A673 (cell line): ENCODE results near the gene GRIN3B. TPM values are rescaled to one million over a fixed set of nuclear protein-coding genes. Genes with fewer than 3 reads are reported as not detected.

Experiments
- BruUV-seq: library from RNA; stranded (reverse); fragments of 400-500 nt; replicated peaks from 2 replicates; lab custom pipeline; 2021; lab: Mats Ljungman, UMichigan
- CTCF ChIA-PET: fragments of 300-600 bp; sonication (Branson Sonifier 250); formaldehyde crosslinking; loops from one replicate; lab custom pipeline; 2022; ENCODE audit warnings: antibody characterized with exemption; lab: Charles Lee
- POLR2A ChIA-PET: fragments of 300-600 bp; sonication (Branson Sonifier 250); formaldehyde crosslinking; loops from one replicate; lab custom pipeline; 2022; ENCODE audit warnings: antibody characterized with exemption; ENCODE audit not compliant: low non-redundant PET; lab: Charles Lee
- DNase-seq: peaks from one replicate; pipeline ENCODE4 v3.0.0-alpha.2; 2015; ENCODE audit warnings: low spot score
- H3K27ac ChIP-seq: fragments of 200-600 bp; sonication (generic); 2 replicates; pipeline ENCODE4 v1.5.1; 2016; ENCODE audit warnings: mixed run types, low read depth, mild to moderate bottlenecking, mixed read lengths, antibody characterized with exemption, low read length; ENCODE audit not compliant: poor library complexity, severe bottlenecking
- H3K27me3 ChIP-seq: fragments of 200-600 bp; sonication (generic); replicated peaks from 2 replicates; pipeline ENCODE4 v1.6.1; 2017; ENCODE audit warnings: mixed run types, low read depth, mild to moderate bottlenecking, mixed read lengths, antibody characterized with exemption, low read length; ENCODE audit not compliant: insufficient read depth, poor library complexity
- H3K36me3 ChIP-seq: fragments of 200-600 bp; sonication (generic); 2 replicates; pipeline ENCODE4 v1.6.1; 2016; ENCODE audit warnings: mixed run types, mild to moderate bottlenecking, mixed read lengths, antibody characterized with exemption, low read length; ENCODE audit not compliant: insufficient read depth, poor library complexity, severe bottlenecking
- H3K4me1 ChIP-seq: fragments of 200-600 bp; sonication (generic); 2 replicates; pipeline ENCODE4 v1.6.1; 2017; ENCODE audit warnings: mixed run types, mild to moderate bottlenecking, mixed read lengths, antibody characterized with exemption, low read length; ENCODE audit not compliant: insufficient read depth, poor library complexity, severe bottlenecking
- H3K4me3 ChIP-seq: fragments of 200-600 bp; sonication (generic); 2 replicates; pipeline ENCODE4 v1.5.1; 2016; ENCODE audit warnings: low read depth, mixed run types, mild to moderate bottlenecking, mixed read lengths, low read length; ENCODE audit not compliant: poor library complexity, severe bottlenecking
- H3K9me3 ChIP-seq: fragments of 200-600 bp; sonication (generic); 2 replicates; pipeline ENCODE4 v1.6.1; 2016; ENCODE audit warnings: mixed run types, low read depth, mild to moderate bottlenecking, mixed read lengths, antibody characterized with exemption, low read length; ENCODE audit not compliant: poor library complexity, severe bottlenecking
- CTCF ChIP-seq: fragments of 300-800, 200-600 bp; sonication (generic); conservative IDR thresholded peaks from 2 replicates; pipeline ENCODE4 v1.5.1; 2017; ENCODE audit warnings: low read depth, mild to moderate bottlenecking, antibody characterized with exemption, low read length, moderate library complexity, mixed read lengths
- EZH2 ChIP-seq: fragments of 200-600 bp; sonication (generic); IDR thresholded peaks from 2 replicates; pipeline ENCODE4 v1.6.1; 2017; ENCODE audit warnings: borderline replicate concordance, low read depth, mild to moderate bottlenecking, mixed read lengths, antibody characterized with exemption, low read length; ENCODE audit not compliant: poor library complexity, severe bottlenecking
- intact Hi-C: fragments of 100-400 bp; cut with micrococcal nuclease; formaldehyde crosslinking; loops from one replicate; pipeline ENCODE4 v1.10.0; 2022; ENCODE audit not compliant: unreplicated experiment
- total RNA-seq: library from RNA; stranded (reverse); gene quantifications from 2 replicates; pipeline ENCODE4 v1.2.3, GENCODE V29; 2021

The GRIN3B gene
- total RNA-seq, 1 experiment from 2014 or later = not detected

- H3K27me3 ChIP-seq = no peaks in the 10 kb centered on the region
- peaks cover 29% of the 10 kb centered on the region for H3K4me1 ChIP-seq
- peaks cover 43% of the 10 kb centered on the region for H3K36me3 ChIP-seq
- BruUV-seq = no TSS peak
- intact Hi-C loops = no loop called here
- H3K4me3 ChIP-seq = no peak overlapping the region
- no peaks in the 10 kb centered on the region for H3K9me3 ChIP-seq
- POLR2A ChIA-PET = no interaction called here
- no peak for DNase-seq
- CTCF ChIA-PET = no interaction called here
- TF ChIP-seq EZH2 (no peak), CTCF (no peak)
- H3K27ac ChIP-seq = no peak overlapping the region
Observed at GRCh38 chr19:1011831-1012333, 11.7 kb downstream of the GRIN3B start.

- Histone ChIP-seq H3K27me3 (no peaks in the 10 kb centered on the region), H3K4me1 (peaks cover 30% of the 10 kb centered on the region), H3K27ac (no peak overlapping the region), H3K36me3 (peaks cover 43% of the 10 kb centered on the region), H3K9me3 (no peaks in the 10 kb centered on the region), H3K4me3 (no peak overlapping the region)
- ChIA-PET POLR2A (no interaction called here), CTCF (no interaction called here)
- DNase-seq = no peak
- no TSS peak for BruUV-seq
- TF ChIP-seq CTCF (no peak), EZH2 (no peak)
- intact Hi-C loops = no loop called here
Observed at GRCh38 chr19:1012334-1012733, 12.1 kb downstream of the GRIN3B start.

- TF ChIP-seq CTCF (no peak), EZH2 (no peak)
- Histone ChIP-seq H3K9me3 (no peaks in the 10 kb centered on the region), H3K4me3 (no peak overlapping the region), H3K27me3 (no peaks in the 10 kb centered on the region), H3K36me3 (peaks cover 47% of the 10 kb centered on the region), H3K4me1 (peaks cover 30% of the 10 kb centered on the region), H3K27ac (no peak overlapping the region)
- POLR2A ChIA-PET = interaction anchor here (0.6 kb wide), 1 partner anchor 13 kb away, joined by 14 read pairs; the partner anchor contains the start of gene CNN2
- no peak for DNase-seq
- no TSS peak for BruUV-seq
- intact Hi-C loops = no loop called here
- CTCF ChIA-PET = no interaction called here
Observed at GRCh38 chr19:1013218-1013617, 13.0 kb downstream of the GRIN3B start.
